ENCODE measurements around the gene COL4A5. TPM values are rescaled to one million over a fixed set of nuclear protein-coding genes. Genes with fewer than 3 reads are reported as not detected.
"Not testable (repeated sequence)": the region's sequence is repeated elsewhere in the genome, so short reads cannot be mapped to it uniquely, and the experiment has no call there.

COL4A5 gene
- under 1 TPM in 1 of 2 donors, not detected in 1; 0.21 TPM for total RNA-seq

DNA sequence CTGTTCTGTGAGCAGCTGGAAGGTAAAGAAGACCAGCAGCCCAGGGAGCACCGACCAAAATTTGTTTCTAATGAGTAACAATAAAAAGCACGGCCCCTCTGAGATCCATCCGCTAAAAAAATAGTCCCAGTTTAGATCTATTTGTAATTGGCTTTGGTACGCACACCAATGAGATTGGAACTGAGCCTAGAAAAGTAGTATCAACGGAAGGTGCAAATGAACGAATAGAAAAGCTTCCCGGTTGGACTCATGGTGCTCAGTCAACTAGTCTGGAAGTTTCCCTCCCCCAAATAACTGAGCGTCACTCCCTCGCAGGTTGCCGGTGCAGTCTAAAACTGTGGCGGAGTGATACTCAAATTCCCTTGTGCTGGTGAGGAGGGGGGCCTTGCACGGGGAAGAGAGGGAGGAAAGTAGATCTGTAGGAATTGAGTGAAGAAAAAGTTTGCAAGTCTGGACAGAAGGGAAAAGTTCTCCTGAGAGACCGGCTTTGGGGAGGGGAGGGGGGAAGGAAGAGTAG is at the start of gene COL4A5:
COL4A5 (plus strand) TSS at position 413 of the 517 bp plus-strand sequence. CDS start 288 bp downstream, outside the sequence.
- Mint-ChIP-seq H3K4me3 (peak within 1 kb of the TSS; percentile 68 to 81), H3K27me3 (ENCODE audit: low read depth) (peaks cover 72% of the 10 kb centered on the region), H3K4me1 (ENCODE audit: low read depth) (peaks cover 14% of the 10 kb centered on the region), H3K9me3 (no peaks in the 10 kb centered on the region), H3K36me3 (ENCODE audit: insufficient read depth in 2 of 2) (no peaks in the 10 kb centered on the region), H3K27ac (no peak within 1 kb of the TSS)
- no peak for ATAC-seq (replicated peaks in 1 of 2)
- no peak for DNase-seq

DNA sequence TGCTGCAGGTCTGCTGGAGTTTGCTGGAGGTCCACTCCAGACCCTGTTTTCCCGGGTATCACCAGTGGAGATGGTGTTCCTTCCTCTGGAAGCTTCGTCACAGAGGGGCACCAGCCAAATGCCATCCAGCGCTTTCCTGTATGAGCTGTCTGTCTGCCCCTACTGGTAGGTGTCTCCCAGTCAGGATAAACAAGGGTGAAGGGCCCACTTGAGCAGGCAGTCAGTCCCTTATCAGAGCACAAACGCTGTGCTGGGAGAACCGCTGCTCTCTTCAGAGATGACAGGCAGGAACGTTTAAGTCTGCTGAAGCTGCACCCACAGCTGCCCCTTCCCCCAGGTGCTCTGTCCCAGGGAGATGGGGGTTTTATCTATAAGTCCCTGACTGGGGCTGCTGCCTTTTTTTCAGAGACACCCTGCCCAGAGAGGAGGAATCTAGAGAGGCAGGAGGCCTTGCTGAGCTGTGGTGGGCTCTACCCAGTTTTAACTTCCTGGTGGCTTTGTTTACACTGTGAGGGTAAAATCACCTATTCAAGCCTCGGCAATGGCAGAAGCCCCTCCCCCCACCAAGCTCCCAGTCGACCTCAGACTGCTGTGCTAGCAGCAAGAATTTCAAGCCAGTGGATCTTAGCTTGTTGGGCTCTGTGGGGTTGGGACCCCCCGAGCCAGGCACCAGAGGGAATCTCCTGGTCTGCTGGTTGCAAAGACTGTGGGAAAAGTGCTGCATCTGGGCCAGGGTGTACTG is 48.5 kb upstream of the COL4A5 start:
- not testable (repeated sequence) for DNase-seq; ATAC-seq (replicated peaks in 1 of 2); H3K4me1 Mint-ChIP-seq (ENCODE audit: low read depth); H3K36me3 Mint-ChIP-seq (ENCODE audit: insufficient read depth in 2 of 2); H3K9me3 Mint-ChIP-seq; H3K27ac Mint-ChIP-seq; H3K4me3 Mint-ChIP-seq
- peaks cover 15% of the 10 kb centered on the region for H3K27me3 Mint-ChIP-seq (ENCODE audit: low read depth)

DNA sequence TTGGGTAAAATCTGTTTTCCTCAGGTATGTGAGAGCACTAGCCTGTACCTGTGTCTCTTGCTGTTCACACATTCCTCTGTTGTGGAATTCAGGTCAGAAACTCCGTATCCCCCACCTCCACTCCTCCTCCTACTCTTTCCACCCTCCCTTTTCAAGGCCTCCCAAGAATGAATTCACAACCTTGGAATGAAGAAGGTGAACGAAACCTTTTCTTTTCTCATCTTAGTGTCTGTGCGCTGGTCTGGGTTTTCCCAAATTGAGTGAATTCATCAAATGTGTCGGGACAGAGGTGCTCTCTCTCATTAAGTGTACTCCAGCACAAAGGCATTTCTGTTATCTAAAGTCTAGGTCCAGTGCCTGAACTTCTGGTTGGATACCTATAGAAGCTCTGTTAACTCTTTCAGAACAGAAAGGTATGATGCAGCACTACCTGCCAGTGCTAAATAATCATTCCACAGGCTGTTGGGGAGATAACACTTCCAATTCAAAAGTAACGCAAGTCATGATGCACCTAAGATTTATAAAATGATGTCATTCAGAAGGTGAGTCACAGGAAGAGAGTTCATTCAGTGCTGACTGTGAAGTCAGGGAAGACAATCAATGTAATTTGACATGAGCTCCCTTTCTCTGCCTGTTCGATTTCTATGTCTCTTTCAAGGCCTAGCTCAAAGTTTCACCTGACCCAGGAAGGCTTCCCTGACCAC is 43.3 kb upstream of the COL4A5 start:
- Mint-ChIP-seq H3K9me3 (no peaks in the 10 kb centered on the region), H3K36me3 (ENCODE audit: insufficient read depth in 2 of 2) (no peaks in the 10 kb centered on the region), H3K4me3 (no peak overlapping the region), H3K27me3 (ENCODE audit: low read depth) (peaks cover 46% of the 10 kb centered on the region), H3K4me1 (ENCODE audit: low read depth) (no peaks in the 10 kb centered on the region), H3K27ac (no peak overlapping the region)
- DNase-seq (no peak), ATAC-seq (replicated peaks in 1 of 2) (peak in 1 of 2 donors; percentile 26)

DNA sequence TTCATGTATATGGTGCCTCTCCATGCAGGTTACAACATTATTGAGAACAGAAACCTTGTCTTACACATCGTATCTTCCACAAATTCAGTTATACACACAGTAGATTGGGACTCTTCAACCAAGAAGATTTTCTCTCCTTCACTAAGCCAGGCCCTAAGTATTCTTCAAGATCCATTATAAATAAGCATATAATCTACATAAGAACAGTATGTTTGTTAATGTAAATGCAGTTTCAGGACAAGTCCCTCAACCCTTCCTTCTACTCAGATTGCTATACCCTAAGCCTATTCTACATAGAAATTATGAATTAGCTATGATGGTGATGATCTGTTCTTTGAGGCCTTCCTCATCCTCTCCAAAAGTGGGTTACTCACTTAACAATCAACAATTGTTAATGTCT is 42.7 kb upstream of the COL4A5 start:
- no peaks in the 10 kb centered on the region for H3K9me3 Mint-ChIP-seq
- H3K4me1 Mint-ChIP-seq (ENCODE audit: low read depth), result no peaks in the 10 kb centered on the region
- no peak for ATAC-seq (replicated peaks in 1 of 2)
- H3K27me3 Mint-ChIP-seq (ENCODE audit: low read depth), result peaks cover 46% of the 10 kb centered on the region
- DNase-seq, result no peak
- no peak overlapping the region for H3K4me3 Mint-ChIP-seq
- no peaks in the 10 kb centered on the region for H3K36me3 Mint-ChIP-seq (ENCODE audit: insufficient read depth in 2 of 2)
- H3K27ac Mint-ChIP-seq, result no peak overlapping the region

DNA sequence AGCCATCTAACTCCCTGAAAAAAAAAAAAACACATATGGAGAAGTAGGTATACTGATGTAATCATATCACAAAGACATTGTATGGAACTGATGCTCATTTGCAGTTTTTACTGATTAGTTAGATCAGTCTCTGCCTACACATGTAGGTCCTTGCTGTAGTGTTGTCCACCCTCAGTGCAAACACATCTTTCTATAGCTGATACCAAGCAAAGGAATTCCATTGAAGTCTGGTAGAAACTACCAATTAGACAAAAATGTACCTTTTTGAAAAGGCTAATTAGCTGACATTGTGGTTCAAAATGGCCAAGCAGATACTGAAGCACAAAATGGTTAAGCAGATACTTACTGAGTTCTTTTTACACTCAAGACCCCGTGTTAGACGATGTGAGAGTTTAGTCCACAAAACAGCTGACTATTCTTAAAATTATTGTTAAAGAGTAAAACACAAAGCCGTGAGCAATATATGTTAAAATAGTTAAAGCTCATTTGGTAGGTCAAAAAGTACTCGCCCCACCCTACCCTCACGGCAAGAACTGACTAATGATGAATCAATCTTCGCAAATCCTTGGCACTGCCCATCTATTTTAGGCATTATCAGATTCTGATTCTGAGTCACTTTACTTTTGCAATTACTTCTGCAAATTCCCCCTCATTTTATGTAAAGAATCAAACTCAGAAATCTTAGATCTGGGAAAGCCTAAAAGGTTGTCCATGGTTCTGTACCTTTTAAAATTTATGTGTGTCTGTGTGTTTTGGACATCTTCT is 41.8 kb upstream of the COL4A5 start:
- Mint-ChIP-seq H3K4me3 (no peak overlapping the region), H3K4me1 (ENCODE audit: low read depth) (no peaks in the 10 kb centered on the region)

DNA sequence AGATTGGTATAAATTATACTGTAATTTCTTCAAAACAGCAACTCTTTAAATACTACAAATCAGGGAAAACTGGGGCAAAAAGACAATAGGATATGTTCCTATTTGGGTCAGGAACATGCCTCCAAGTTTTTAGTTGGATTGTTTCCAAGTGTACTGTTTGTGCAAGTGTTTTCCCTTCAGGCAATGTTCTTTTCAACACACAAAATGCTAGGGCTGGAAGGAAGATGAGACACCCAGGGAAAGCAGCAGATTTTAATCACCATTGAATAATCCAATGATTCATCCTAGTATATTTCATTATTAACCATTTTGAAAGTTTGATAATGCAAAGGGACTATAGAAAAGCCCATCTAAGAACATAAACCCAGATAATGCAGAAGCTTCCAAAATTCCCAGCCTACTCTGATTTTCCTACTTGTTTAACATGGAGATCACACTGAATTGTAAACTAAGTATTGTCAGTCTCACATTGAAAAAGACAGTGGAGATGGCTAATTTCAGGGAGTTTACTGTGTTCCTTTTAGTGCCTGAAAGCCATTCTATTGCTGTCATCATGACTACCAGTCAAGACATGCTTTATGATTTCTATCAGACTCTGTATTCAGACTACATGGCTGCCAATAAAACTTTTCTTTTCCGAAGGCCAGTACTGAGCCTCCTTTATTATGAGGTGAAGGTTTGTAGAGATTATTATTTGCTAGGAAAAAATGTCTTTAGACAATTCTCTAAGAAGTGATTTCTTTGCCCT is 40.0 kb upstream of the COL4A5 start:
- Mint-ChIP-seq H3K36me3 (ENCODE audit: insufficient read depth in 2 of 2) (no peaks in the 10 kb centered on the region), H3K4me3 (no peak overlapping the region), H3K9me3 (no peaks in the 10 kb centered on the region), H3K4me1 (ENCODE audit: low read depth) (no peaks in the 10 kb centered on the region), H3K27me3 (ENCODE audit: low read depth) (peaks cover 65% of the 10 kb centered on the region), H3K27ac (no peak overlapping the region)
- ATAC-seq (replicated peaks in 1 of 2), result no peak
- no peak for DNase-seq

More for the DNA sequence above, 41.8 kb upstream of the COL4A5 start:
- DNase-seq (peak in 1 of 2 donors; percentile 1), ATAC-seq (replicated peaks in 1 of 2) (peak in 1 of 2 donors; percentile 54)
- Mint-ChIP-seq H3K9me3 (no peaks in the 10 kb centered on the region), H3K36me3 (ENCODE audit: insufficient read depth in 2 of 2) (no peaks in the 10 kb centered on the region), H3K27me3 (ENCODE audit: low read depth) (peaks cover 47% of the 10 kb centered on the region), H3K27ac (no peak overlapping the region)

DNA sequence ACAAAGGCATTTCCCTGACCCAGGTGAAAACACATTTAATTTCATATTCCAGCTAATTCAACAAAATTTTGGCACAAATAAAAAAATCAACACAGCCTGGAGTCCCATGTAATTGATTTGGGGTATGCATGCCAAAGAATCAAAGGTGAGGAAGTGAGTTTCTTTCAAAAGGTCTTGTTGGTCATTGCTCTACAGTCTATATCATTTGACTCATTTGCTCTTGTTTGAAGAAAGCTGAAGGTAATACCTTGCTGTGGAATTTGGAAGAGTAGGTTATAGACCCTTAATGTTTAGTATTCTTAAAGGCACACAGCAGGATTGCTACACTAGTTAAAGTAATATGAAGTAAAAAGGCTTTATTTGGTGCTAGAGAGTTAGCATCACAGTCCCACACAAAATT is 26.9 kb upstream of the COL4A5 start:
- Mint-ChIP-seq H3K4me1 (ENCODE audit: low read depth) (no peaks in the 10 kb centered on the region), H3K27me3 (ENCODE audit: low read depth) (peaks cover 33% of the 10 kb centered on the region), H3K27ac (no peak overlapping the region), H3K36me3 (ENCODE audit: insufficient read depth in 2 of 2) (no peaks in the 10 kb centered on the region), H3K4me3 (no peak overlapping the region), H3K9me3 (peaks cover 0 to 1% of the 10 kb centered on the region in 2 donors)
- DNase-seq (no peak), ATAC-seq (replicated peaks in 1 of 2) (no peak)

DNA sequence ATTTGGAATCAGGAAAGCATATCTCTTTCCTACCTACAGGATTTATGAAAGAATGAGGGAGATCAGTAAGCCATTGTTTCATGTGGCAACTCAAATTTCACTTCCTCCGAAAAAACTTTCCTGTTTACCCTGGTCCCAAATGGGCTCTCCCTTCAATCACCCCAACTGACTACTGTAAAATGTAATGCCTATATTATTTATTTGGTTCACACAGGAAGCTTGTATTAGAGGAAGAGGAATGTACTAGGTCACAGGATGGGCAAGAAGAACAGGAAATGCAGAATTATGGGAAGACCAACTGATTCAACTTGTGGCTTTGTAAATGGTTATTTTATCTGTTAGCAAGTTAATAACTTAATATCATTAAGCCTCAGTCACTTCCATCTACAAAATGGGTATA is 24.5 kb upstream of the COL4A5 start:
- Mint-ChIP-seq H3K36me3 (ENCODE audit: insufficient read depth in 2 of 2) (no peaks in the 10 kb centered on the region), H3K4me3 (no peak overlapping the region), H3K27ac (no peak overlapping the region), H3K9me3 (peaks cover 0 to 1% of the 10 kb centered on the region in 2 donors), H3K4me1 (ENCODE audit: low read depth) (no peaks in the 10 kb centered on the region), H3K27me3 (ENCODE audit: low read depth) (peaks cover 29% of the 10 kb centered on the region)
- no peak for DNase-seq
- ATAC-seq (replicated peaks in 1 of 2), result no peak

DNA sequence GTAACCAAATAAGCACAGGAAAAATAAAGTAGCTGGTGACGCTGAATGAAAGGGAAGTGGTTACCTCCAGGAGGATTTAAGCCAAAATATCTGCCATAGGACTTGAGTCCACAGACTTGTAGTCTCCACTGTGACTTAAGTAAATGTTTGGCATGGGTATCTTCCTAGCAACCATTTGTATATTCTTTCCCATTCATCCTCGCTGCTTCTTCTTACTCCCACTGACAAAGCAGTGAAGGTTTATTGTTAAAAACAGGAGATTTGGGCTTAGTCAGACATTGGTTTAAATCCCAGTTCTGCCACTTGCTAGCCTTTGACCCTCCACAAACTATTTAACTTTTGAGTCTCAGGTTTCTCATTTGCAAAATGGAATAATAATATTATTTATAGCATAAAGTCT is 23.7 kb upstream of the COL4A5 start:
- H3K36me3 Mint-ChIP-seq (ENCODE audit: insufficient read depth in 2 of 2), result no peaks in the 10 kb centered on the region

DNA sequence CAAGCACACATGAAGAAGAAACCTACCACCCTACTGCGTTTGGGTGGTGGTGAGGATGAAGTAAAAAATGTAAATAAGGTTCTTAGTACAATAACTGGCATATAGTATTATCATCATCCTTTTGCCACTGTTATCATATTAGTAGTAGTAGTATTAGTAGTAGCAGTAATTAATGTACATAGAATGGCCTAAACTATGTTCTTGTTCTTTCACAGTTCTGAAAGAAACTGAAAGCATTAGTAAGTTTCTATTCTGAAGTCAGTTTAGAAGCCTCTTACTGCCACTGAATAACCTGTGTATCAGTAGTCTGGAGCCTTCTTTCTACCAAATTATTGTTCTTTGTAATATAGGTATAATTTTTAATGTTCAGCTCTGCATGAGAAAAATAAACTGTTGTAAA is 22.4 kb upstream of the COL4A5 start:
- Mint-ChIP-seq H3K36me3 (ENCODE audit: insufficient read depth in 2 of 2) (no peaks in the 10 kb centered on the region), H3K9me3 (peaks cover 0 to 1% of the 10 kb centered on the region in 2 donors)
- no peak for ATAC-seq (replicated peaks in 1 of 2)

More for the DNA sequence above, 23.7 kb upstream of the COL4A5 start:
- no peak for ATAC-seq (replicated peaks in 1 of 2)
- peaks cover 0 to 1% of the 10 kb centered on the region in 2 donors for H3K9me3 Mint-ChIP-seq
- peaks cover 23% of the 10 kb centered on the region for H3K27me3 Mint-ChIP-seq (ENCODE audit: low read depth)
- no peaks in the 10 kb centered on the region for H3K4me1 Mint-ChIP-seq (ENCODE audit: low read depth)
- no peak for DNase-seq
- H3K27ac Mint-ChIP-seq, result no peak overlapping the region
- H3K4me3 Mint-ChIP-seq, result no peak overlapping the region

DNA sequence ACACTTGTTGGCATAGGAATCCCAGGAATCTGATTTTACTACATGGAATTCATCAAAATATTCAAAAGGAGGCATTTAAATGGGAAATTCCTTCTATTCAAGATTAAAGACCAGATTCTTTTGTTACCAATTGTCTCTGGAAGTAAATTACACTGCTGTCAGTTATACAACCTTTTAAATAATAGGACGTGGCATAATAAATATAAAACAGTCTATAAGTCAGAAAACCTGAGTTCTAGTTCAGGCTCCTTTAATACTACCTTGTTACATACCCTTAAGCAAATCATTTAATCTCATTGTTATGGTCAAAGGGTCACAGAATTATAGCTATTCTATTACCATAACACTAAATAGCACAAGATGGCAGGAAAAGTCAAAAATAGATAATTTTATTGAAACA is 20.2 kb upstream of the COL4A5 start:
- Mint-ChIP-seq H3K9me3 (no peaks in the 10 kb centered on the region), H3K27ac (no peak overlapping the region), H3K36me3 (ENCODE audit: insufficient read depth in 2 of 2) (no peaks in the 10 kb centered on the region), H3K4me3 (no peak overlapping the region), H3K4me1 (ENCODE audit: low read depth) (no peaks in the 10 kb centered on the region), H3K27me3 (ENCODE audit: low read depth) (peaks cover 15% of the 10 kb centered on the region)
- DNase-seq, result no peak
- ATAC-seq (replicated peaks in 1 of 2), result no peak

More for the DNA sequence above, 22.4 kb upstream of the COL4A5 start:
- no peak overlapping the region for H3K27ac Mint-ChIP-seq
- peaks cover 16% of the 10 kb centered on the region for H3K27me3 Mint-ChIP-seq (ENCODE audit: low read depth)
- no peak overlapping the region for H3K4me3 Mint-ChIP-seq
- no peak for DNase-seq
- H3K4me1 Mint-ChIP-seq (ENCODE audit: low read depth), result no peaks in the 10 kb centered on the region

DNA sequence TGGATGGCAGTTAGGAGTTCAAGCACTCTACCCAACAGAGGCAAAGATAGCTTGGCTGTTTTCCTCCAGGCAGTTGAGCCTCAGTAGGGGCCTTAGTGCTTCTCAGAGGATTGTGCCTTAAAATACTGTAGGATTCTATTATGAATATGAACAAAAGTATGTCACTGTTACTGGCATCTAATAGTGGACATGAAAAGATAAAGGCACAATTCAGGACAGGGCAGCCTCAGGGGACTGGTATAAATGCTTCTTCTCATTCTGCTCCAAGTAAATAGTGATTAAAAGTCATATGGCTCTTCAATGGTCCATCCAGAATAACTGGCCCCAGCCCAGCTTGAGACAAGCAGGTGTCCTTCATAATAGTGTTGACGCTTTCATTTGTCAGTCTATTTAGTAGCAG is 19.2 kb upstream of the COL4A5 start:
- H3K4me1 Mint-ChIP-seq (ENCODE audit: low read depth), result no peaks in the 10 kb centered on the region
- no peaks in the 10 kb centered on the region for H3K36me3 Mint-ChIP-seq (ENCODE audit: insufficient read depth in 2 of 2)
- DNase-seq (no peak), ATAC-seq (replicated peaks in 1 of 2) (no peak)
- H3K4me3 Mint-ChIP-seq, result no peak overlapping the region
- H3K27me3 Mint-ChIP-seq (ENCODE audit: low read depth), result peaks cover 16% of the 10 kb centered on the region
- H3K9me3 Mint-ChIP-seq, result no peaks in the 10 kb centered on the region
- H3K27ac Mint-ChIP-seq, result no peak overlapping the region
